SW 1271 (cell line): ENCODE measurements around the gene ZC3H18.

Experiments used
- DNase-seq, 2 experiments: peaks; one replicate each; lab custom pipeline; 2025; lab: John Stamatoyannopoulos, UW

The ZC3H18 gene

GRCh38 chr16:88582912-88583575, 12.8 kb downstream of the ZC3H18 start:
- DNase-seq: no peak

- no peak for DNase-seq
Observed at GRCh38 chr16:88584676-88585075, 14.5 kb downstream of the ZC3H18 start.

- DNase-seq: no peak
Observed at GRCh38 chr16:88585269-88585668, 15.1 kb downstream of the ZC3H18 start.

- DNase-seq: no peak
Observed at GRCh38 chr16:88585927-88586581, 15.9 kb downstream of the ZC3H18 start.

GRCh38 chr16:88588148-88588547, 17.9 kb downstream of the ZC3H18 start:
- DNase-seq: no peak

- DNase-seq: no peak
Observed at GRCh38 chr16:88588754-88589153, 18.6 kb downstream of the ZC3H18 start.

- DNase-seq: no peak
Observed at GRCh38 chr16:88589441-88589840, 19.2 kb downstream of the ZC3H18 start.

GRCh38 chr16:88591577-88592021, 21.4 kb downstream of the ZC3H18 start:
- no peak for DNase-seq

- DNase-seq: no peak
Observed at GRCh38 chr16:88593061-88593460, 22.9 kb downstream of the ZC3H18 start.

- no peak for DNase-seq
Observed at GRCh38 chr16:88593489-88593888, 23.3 kb downstream of the ZC3H18 start.

- no peak for DNase-seq
Observed at GRCh38 chr16:88593910-88594309, 23.7 kb downstream of the ZC3H18 start.

- no peak for DNase-seq
Observed at GRCh38 chr16:88595101-88595500, 24.9 kb downstream of the ZC3H18 start.

GRCh38 chr16:88595921-88596320, 25.7 kb downstream of the ZC3H18 start:
- DNase-seq: no peak

- DNase-seq: no peak
Observed at GRCh38 chr16:88596483-88596882, 26.3 kb downstream of the ZC3H18 start.

- no peak for DNase-seq
Observed at GRCh38 chr16:88597856-88598491, 27.8 kb downstream of the ZC3H18 start.

- no peak for DNase-seq
Observed at GRCh38 chr16:88599092-88599733, 29.0 kb downstream of the ZC3H18 start.

- DNase-seq: no peak
Observed at GRCh38 chr16:88599825-88600538, 29.8 kb downstream of the ZC3H18 start.

GRCh38 chr16:88600539-88600896, 30.3 kb downstream of the ZC3H18 start:
- DNase-seq: no peak

GRCh38 chr16:88601313-88602036, 31.3 kb downstream of the ZC3H18 start:
- no peak for DNase-seq

GRCh38 chr16:88602091-88602490, 31.9 kb downstream of the ZC3H18 start:
- DNase-seq: no peak
